Stimulated activated CD8-positive, alpha-beta memory T cell treated with anti-CD3 and anti-CD28 coated beads, Interleukin-4, amount 100 ng/mL, for 24 hours (primary cell): Measurements from ENCODE around the gene ATP1B1.
A peak's percentile ranks its signal among the peaks of the same experiment; 100 is the strongest.

ENCODE experiments used
- DNase-seq: peaks from one replicate; pipeline ENCODE4 v3.0.0-alpha.2; 2020; ENCODE audit warnings: low read depth

Gene ATP1B1

GRCh38 chr1:169094897-169095569, 11.5 kb upstream of the ATP1B1 start:
- no peak for DNase-seq

GRCh38 chr1:169098380-169098779, 8.1 kb upstream of the ATP1B1 start:
- no peak for DNase-seq

- no peak for DNase-seq
Observed at GRCh38 chr1:169099561-169099960, 6.9 kb upstream of the ATP1B1 start.

GRCh38 chr1:169100208-169100607, 6.3 kb upstream of the ATP1B1 start:
- no peak for DNase-seq

GRCh38 chr1:169100651-169101088, 5.8 kb upstream of the ATP1B1 start:
- no peak for DNase-seq

- no peak for DNase-seq
Observed at GRCh38 chr1:169102567-169102966, 3.9 kb upstream of the ATP1B1 start.

GRCh38 chr1:169103002-169103401, 3.5 kb upstream of the ATP1B1 start:
- DNase-seq, result no peak

GRCh38 chr1:169103480-169103893, 3.0 kb upstream of the ATP1B1 start:
- DNase-seq, result no peak

- no peak for DNase-seq
Observed at GRCh38 chr1:169105087-169105433, 1.4 kb upstream of the ATP1B1 start.

- DNase-seq, result peak; percentile 16
Observed at GRCh38 chr1:169105434-169106094, 926 bp upstream of the ATP1B1 start.

GRCh38 chr1:169106921-169107602, 572 bp downstream of the ATP1B1 start:
- no peak for DNase-seq

GRCh38 chr1:169107603-169108208, 1.2 kb downstream of the ATP1B1 start:
- no peak for DNase-seq

GRCh38 chr1:169108223-169108622, 1.7 kb downstream of the ATP1B1 start:
- DNase-seq, result no peak

GRCh38 chr1:169108863-169109560, 2.5 kb downstream of the ATP1B1 start:
- DNase-seq, result no peak

- DNase-seq, result no peak
Observed at GRCh38 chr1:169109561-169110134, 3.2 kb downstream of the ATP1B1 start.

- DNase-seq, result no peak
Observed at GRCh38 chr1:169110236-169110635, 3.7 kb downstream of the ATP1B1 start.

- no peak for DNase-seq
Observed at GRCh38 chr1:169110689-169111447, 4.4 kb downstream of the ATP1B1 start.

- DNase-seq, result no peak
Observed at GRCh38 chr1:169111472-169111871, 5.0 kb downstream of the ATP1B1 start.

- DNase-seq, result no peak
Observed at GRCh38 chr1:169112241-169112640, 5.8 kb downstream of the ATP1B1 start.

- DNase-seq, result no peak
Observed at GRCh38 chr1:169113613-169114119, 7.2 kb downstream of the ATP1B1 start.
